ENCODE data around the gene GUCY1A2. TPM values are rescaled to one million over a fixed set of nuclear protein-coding genes. Genes with fewer than 3 reads are reported as not detected.

Gene GUCY1A2
- polyA plus RNA-seq, 1 donor from 2014 or later: not detected

DNA sequence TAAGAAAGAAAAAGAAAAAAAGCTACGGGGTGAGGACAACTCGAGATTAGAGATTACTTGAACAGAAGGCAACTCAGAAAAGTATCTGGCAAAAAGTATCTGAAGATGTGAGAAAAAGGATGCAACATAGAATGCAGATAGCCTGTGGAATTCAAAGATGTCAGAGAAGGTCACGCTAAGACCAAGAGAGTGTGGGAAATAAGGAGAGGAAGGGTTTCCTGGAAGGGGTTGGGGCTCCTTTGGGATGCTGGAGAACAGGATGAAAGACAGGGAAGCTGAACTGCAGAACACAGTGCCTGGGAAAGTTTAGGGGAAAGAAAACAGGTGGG is 1.2 kb downstream of the GUCY1A2 start:
- Mint-ChIP-seq H3K36me3 (no peaks in the 10 kb centered on the region), H3K27ac (no peak overlapping the region), H3K9me3 (peaks cover 0 to under 1% (median 0%) of the 10 kb centered on the region in 3 donors), H3K27me3 (peaks cover 27% of the 10 kb centered on the region), H3K4me3 (peak overlapping the region in 3 of 4 donors; percentile 1 to 81 (median 49)), H3K4me1 (peaks cover 3 to 6% (median 5%) of the 10 kb centered on the region in 3 donors)

DNA sequence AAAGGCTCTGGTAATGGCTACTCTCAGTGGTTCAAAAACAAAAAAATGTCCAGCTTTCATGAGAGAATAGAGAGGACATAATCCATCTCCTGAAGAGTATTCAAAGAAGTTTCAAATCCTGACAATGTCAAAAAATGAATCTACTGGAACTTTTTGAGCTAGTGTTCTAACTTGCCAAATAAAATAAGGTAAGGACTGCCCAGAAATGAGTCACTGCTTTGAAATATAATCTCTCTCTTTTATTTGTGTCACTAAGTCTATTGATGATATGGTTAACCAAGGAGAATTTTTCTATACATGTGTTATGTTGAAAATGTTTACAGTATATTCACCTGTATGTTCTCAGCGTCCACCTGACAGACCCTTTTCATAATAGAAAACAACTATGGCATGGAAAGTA is 3.4 kb downstream of the GUCY1A2 start:
- H3K27me3 Mint-ChIP-seq: peaks cover 28% of the 10 kb centered on the region
- no peaks in the 10 kb centered on the region for H3K9me3 Mint-ChIP-seq
- peaks cover 3 to 6% (median 5%) of the 10 kb centered on the region in 3 donors for H3K4me1 Mint-ChIP-seq
- H3K27ac Mint-ChIP-seq: no peak overlapping the region
- H3K4me3 Mint-ChIP-seq: no peak overlapping the region
- no peaks in the 10 kb centered on the region for H3K36me3 Mint-ChIP-seq

DNA sequence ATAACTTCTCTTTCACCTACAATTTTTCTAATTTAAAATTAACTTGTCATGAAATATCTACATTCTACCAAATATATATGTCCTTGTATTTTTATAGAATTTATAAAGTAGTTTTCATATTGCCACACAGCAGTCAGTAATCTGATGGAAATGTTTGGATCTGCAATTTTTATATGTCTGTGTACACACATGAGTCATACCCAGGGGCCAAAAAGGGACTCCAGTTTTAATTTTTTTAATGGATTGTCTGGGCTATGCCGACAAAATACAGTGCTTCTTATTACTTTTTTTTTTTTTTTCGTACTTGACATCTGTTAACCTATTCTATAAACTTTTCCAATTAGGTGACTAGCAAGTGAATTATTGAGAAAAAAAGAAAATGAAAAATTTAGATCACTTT is 6.3 kb downstream of the GUCY1A2 start:
- no peak overlapping the region for H3K27ac Mint-ChIP-seq
- no peak overlapping the region for H3K4me3 Mint-ChIP-seq
- H3K9me3 Mint-ChIP-seq: peaks cover 0 to 3% (median 0%) of the 10 kb centered on the region in 3 donors
- H3K4me1 Mint-ChIP-seq: peaks cover 0 to 2% (median under 1%) of the 10 kb centered on the region in 3 donors
- H3K27me3 Mint-ChIP-seq: peaks cover 15% of the 10 kb centered on the region
- H3K36me3 Mint-ChIP-seq: no peaks in the 10 kb centered on the region

DNA sequence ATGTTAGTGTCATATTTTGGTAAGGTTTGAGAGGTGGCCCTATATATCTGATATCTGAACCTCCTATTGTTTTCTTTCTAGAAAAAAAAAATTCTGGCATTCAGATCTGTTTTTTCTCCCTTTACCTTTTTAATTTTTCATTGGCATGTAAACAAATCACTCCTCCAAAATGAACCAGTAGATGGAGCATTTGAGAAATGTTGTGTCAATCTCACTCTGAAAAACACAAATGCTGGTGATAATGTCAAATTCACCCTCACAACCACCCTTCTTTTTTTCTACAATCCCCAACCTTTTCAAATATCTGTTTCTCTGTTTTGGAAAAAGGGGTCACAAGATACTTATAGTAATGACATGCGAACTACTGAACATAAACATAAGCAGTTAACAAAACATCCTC is 9.1 kb downstream of the GUCY1A2 start:
- Mint-ChIP-seq H3K36me3 (no peaks in the 10 kb centered on the region), H3K4me1 (no peaks in the 10 kb centered on the region), H3K4me3 (no peak overlapping the region), H3K27ac (no peak overlapping the region), H3K27me3 (peaks cover 3% of the 10 kb centered on the region), H3K9me3 (peaks cover 0 to 3% (median 0%) of the 10 kb centered on the region in 3 donors)

DNA sequence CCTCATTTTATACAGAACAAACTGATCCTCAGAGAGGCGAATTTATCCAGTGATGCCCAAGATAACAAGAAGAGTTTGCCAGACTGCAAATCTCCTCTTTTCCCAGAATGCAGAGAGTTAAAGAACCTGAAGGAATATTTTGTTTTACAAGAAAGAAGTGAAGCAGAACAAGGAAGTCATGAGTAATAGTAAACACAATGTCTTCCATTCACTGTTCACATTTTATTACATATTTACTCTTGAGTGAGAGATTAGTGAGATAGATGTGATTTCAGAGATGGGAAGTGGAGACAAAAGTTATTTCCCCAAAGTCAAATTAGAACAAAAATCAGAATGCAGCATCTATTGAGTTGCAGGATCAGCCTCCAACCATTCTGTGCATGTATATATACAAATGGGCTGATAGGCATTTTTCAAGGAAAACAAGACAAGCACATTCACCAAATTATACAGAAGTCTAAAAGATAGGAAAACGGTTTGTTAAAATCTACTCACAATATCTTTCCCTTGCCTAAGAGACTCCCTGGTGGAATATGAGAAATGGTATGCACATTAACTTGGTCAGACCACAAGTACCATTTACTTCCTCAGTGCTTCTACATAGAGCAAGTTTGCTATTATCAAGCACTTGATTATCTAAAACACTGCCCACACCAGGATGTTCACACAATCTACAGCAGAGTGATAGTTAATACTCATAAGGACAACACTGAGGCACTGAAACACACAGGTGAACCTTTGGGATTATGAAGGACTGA is 12.0 kb downstream of the GUCY1A2 start:
- Mint-ChIP-seq H3K36me3 (no peaks in the 10 kb centered on the region), H3K27ac (no peak overlapping the region), H3K27me3 (peaks cover 5% of the 10 kb centered on the region), H3K9me3 (peaks cover 0 to 7% (median 3%) of the 10 kb centered on the region in 3 donors), H3K4me1 (no peaks in the 10 kb centered on the region), H3K4me3 (no peak overlapping the region)

DNA sequence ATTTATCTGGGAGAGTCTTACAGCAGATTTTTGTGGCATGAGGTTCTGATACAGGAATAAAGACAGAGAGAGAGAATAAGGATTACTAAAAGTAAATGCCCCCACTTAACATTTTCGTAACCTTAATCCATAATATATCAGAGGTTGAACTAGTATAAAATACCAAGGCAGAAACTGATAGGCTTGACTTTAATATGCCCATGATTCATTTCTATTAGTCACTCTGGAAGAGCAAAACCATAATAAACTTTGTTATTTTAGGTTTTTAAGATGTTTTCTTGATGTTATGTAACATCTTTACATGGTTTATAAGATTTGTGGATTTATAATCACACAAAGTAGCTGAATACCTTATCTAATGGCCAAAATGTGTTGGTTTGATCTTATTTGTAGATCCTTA is 19.1 kb downstream of the GUCY1A2 start:
- Mint-ChIP-seq H3K27ac (no peak overlapping the region), H3K27me3 (peaks cover 3% of the 10 kb centered on the region), H3K4me1 (no peaks in the 10 kb centered on the region), H3K9me3 (peaks cover 0 to 4% (median 3%) of the 10 kb centered on the region in 3 donors), H3K4me3 (no peak overlapping the region), H3K36me3 (no peaks in the 10 kb centered on the region)

DNA sequence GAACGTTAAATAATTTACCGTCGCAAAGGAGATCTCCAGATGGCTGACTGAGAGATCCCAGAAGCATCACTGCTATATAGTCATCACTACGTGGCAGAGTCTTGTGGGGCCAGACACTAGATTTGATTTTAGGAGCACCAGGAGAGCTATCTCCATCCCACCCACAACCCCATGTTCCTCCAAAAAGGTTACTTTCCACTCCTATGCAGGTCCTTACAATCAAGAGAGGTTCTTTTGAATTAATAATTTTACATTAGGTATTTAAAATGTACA is 19.4 kb downstream of the GUCY1A2 start:
- H3K4me3 Mint-ChIP-seq: no peak overlapping the region
- no peaks in the 10 kb centered on the region for H3K36me3 Mint-ChIP-seq
- H3K9me3 Mint-ChIP-seq: peaks cover 0 to 4% (median 3%) of the 10 kb centered on the region in 3 donors
- H3K27me3 Mint-ChIP-seq: peaks cover 3% of the 10 kb centered on the region
- no peaks in the 10 kb centered on the region for H3K4me1 Mint-ChIP-seq
- H3K27ac Mint-ChIP-seq: no peak overlapping the region

DNA sequence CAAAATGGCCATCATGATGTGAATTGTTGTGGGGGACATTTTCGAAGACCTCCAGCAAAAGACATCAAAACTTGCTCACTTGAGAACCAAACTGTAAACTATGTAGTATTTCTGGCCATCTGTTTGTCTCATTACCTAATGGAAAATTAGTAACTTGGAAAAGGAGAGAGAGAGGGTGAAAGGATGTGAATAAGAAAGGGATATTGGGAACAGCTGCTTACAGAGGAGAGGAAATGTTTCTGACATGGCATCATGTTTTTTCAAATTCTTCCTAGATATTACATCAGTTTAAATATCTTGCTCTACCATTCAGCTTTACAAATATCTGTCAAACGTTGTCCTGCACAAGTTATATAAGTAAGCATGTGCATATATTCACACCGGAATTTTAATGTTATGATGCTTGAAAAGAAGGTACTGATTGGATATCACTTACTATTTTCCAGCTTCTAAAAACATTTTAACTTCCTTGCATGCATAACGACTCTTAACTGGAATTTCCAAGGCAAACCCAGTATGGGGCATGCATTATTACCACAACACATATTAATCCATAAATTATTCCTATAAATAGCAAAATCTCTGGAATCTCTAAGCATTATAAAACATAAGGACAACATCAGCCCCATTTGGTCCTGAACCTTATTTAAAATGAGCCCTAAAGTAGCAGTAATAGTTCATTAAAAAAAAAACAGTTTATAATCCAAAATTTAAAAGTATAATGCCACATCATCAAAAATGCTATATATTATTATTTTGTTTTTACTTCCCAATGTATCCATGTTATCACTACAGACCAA is 20.0 kb downstream of the GUCY1A2 start:
- Mint-ChIP-seq H3K4me3 (no peak overlapping the region), H3K27me3 (peaks cover under 1% of the 10 kb centered on the region), H3K4me1 (no peaks in the 10 kb centered on the region), H3K36me3 (no peaks in the 10 kb centered on the region), H3K27ac (no peak overlapping the region), H3K9me3 (peaks cover 0 to under 1% (median under 1%) of the 10 kb centered on the region in 3 donors)

DNA sequence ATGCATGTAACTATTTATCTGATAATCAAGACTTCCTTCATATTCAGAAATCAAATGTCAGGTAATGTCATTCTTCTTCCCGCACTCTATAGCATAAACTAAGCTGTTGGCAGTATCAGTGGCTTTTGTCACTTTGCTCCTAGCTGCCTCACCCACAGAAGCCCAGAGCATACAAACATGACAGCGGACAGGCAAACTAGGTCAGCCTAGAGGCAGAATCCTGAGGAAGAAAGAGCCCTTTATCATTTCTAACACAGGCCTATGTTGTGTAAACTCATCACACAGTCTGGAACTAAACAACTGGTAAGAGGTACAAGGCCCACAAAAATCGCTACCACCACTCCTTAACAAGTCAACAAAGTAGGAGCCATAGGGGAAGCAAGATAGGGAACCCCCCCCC is 21.0 kb downstream of the GUCY1A2 start:
- no peaks in the 10 kb centered on the region for H3K4me1 Mint-ChIP-seq
- no peaks in the 10 kb centered on the region for H3K9me3 Mint-ChIP-seq
- H3K4me3 Mint-ChIP-seq: no peak overlapping the region
- H3K36me3 Mint-ChIP-seq: no peaks in the 10 kb centered on the region
- H3K27me3 Mint-ChIP-seq: no peaks in the 10 kb centered on the region
- H3K27ac Mint-ChIP-seq: no peak overlapping the region

DNA sequence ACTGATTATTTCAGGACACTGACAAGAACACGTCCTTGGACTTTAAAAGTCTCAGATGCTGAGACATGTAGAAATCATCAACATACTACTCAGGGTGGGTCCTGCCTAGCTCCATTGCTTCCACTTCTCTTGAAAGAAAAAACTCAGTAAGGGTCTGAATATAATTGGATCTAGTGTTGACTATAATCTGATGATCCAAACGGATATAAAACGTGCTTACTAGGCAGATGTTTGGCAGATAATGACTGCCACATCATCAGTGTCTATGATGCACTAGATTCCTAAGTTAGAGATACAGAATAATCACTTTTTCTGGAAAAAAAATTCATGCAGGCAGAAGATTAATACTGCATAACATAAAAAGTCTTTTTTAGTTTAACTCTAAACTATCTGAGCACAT is 21.6 kb downstream of the GUCY1A2 start:
- H3K27ac Mint-ChIP-seq: no peak overlapping the region
- H3K36me3 Mint-ChIP-seq: no peaks in the 10 kb centered on the region
- H3K4me3 Mint-ChIP-seq: no peak overlapping the region
- no peaks in the 10 kb centered on the region for H3K27me3 Mint-ChIP-seq
- H3K4me1 Mint-ChIP-seq: no peaks in the 10 kb centered on the region
- H3K9me3 Mint-ChIP-seq: no peaks in the 10 kb centered on the region

DNA sequence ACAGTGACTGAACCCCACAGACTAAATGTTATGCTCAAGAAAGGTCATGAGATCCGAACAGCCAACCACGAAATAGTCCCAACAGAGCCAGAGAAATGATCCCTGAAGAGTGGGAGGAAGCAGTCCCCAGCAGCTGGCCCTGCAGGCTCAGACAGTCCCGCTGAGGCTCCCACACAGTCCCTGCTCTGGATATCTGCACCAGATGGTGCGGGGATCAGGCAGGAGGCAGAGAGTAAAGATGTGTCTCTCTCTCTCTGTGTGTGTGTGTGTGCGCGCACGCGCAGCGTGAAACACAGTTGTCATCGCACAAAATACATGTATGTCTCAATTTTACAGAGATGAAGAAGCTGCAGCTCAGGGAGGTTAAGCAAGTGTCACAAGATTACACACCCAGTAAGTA is 27.9 kb downstream of the GUCY1A2 start:
- no peak overlapping the region for H3K27ac Mint-ChIP-seq
- no peaks in the 10 kb centered on the region for H3K4me1 Mint-ChIP-seq
- H3K9me3 Mint-ChIP-seq: no peaks in the 10 kb centered on the region
- no peaks in the 10 kb centered on the region for H3K36me3 Mint-ChIP-seq
- no peaks in the 10 kb centered on the region for H3K27me3 Mint-ChIP-seq
- H3K4me3 Mint-ChIP-seq: no peak overlapping the region

DNA sequence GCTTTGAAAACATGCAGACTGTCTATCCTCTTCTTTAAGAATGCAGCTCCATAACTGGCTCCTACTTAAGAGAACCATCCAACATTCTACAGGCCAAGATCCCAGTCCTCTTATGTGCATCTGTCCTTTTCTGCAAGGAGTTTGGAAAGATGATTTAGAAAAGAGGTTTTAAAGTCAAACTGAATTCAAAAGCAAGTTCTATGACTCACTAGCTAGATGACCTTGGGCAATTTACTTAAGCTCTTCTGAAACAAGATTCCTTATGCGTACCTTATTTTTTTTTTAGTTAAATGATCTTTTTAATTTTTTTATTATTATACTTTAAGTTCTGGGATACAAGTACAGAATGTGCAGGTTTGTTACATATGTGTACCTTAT is 29.2 kb downstream of the GUCY1A2 start:
- Mint-ChIP-seq H3K4me1 (no peaks in the 10 kb centered on the region), H3K4me3 (no peak overlapping the region), H3K27me3 (no peaks in the 10 kb centered on the region), H3K27ac (no peak overlapping the region), H3K9me3 (no peaks in the 10 kb centered on the region), H3K36me3 (no peaks in the 10 kb centered on the region)

DNA sequence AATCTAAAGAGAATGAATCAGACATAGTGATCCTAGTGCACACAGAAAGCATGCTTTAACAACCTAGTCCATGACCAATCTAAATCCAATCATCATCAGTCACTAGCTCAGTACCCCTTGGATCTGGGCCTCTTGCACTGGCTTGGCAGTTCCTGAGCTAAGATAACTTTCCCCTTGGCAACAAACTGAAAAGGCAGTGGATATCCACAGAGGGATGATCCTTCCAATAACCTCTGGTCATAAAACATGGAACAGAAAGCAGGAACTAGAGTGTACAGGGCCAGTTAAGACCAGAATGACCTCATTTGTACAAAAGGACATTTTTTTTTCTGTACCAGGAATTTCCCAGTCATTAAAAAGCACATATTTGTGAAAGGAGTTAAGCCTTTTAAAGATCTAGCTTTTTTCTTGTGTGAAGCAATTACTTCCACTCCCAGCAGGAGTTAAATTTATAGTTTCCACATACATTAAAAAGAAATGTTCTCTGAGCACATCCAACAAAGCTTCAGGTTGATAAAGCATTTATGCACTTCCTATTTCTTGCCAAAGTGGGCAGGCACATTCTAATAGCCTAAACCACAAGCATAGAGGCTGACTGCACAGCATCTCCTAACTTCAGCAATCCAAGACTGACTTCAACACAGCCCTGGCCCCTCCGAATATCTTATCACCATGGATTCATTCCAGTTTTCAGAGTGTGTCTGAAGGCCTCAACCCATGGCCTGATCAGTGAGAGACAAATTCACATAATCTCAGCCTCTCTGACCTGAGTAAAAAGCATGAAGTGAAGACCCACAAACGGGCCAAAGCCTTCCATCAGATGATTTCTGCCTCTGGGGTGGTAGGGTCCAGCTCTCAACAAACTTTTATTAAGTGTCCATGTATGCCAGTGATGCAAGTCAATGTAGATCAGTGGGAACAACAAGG is 29.9 kb downstream of the GUCY1A2 start:
- Mint-ChIP-seq H3K4me3 (no peak overlapping the region), H3K27ac (no peak overlapping the region), H3K4me1 (no peaks in the 10 kb centered on the region), H3K36me3 (no peaks in the 10 kb centered on the region), H3K9me3 (no peaks in the 10 kb centered on the region), H3K27me3 (no peaks in the 10 kb centered on the region)

DNA sequence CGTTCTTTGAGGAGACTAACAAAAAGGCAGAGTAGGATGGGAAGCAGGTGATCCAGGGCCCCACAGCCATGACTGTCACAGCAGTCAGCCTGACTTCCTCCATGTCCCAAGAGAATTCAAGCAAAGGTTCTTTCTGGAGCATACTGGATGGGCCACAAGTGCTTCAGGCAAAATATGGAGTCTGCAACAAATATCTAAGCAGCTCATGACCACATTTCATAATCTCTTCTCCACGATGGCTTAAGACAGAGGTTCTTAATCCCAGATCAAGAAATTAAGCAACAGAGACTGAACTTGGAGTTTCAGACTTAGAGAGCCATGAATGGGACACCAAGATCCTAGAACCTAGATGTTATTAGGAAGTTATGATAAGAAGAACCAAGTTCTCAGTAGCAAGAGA is 31.6 kb downstream of the GUCY1A2 start:
- no peaks in the 10 kb centered on the region for H3K27me3 Mint-ChIP-seq
- no peaks in the 10 kb centered on the region for H3K9me3 Mint-ChIP-seq
- peaks cover 0 to 1% (median 0%) of the 10 kb centered on the region in 3 donors for H3K4me1 Mint-ChIP-seq
- H3K36me3 Mint-ChIP-seq: peaks cover 2% of the 10 kb centered on the region
- H3K27ac Mint-ChIP-seq: no peak overlapping the region
- H3K4me3 Mint-ChIP-seq: no peak overlapping the region

DNA sequence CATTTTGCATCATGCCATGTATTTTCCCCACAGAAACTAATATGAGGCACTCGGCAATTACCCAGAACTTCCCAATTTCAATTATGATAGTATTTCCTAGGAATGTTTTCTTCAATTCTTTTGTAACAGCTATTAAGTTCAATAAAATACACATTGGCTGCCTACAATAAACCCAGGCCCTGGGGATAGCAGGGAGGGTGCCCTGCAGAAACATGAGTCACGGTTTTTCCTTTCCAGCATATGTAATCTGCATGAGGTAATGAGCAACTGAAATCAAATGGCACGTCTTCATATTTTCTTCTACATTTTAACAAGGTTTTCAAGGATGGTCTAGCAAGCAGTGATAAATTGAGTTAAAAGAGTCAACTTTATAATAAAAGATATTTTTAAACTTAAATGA is 32.0 kb downstream of the GUCY1A2 start:
- Mint-ChIP-seq H3K4me3 (no peak overlapping the region), H3K36me3 (peaks cover 2% of the 10 kb centered on the region), H3K4me1 (peaks cover 0 to 1% (median 0%) of the 10 kb centered on the region in 3 donors), H3K27me3 (no peaks in the 10 kb centered on the region), H3K9me3 (no peaks in the 10 kb centered on the region), H3K27ac (no peak overlapping the region)
